Measurements from ENCODE around the gene ZFYVE16. TPM values are rescaled to one million over a fixed set of nuclear protein-coding genes. Genes with fewer than 3 reads are reported as not detected.

The ZFYVE16 gene
- total RNA-seq, 4 donors from 2014 or later = 31.8 to 64.7 (median 45.2) TPM

DNA sequence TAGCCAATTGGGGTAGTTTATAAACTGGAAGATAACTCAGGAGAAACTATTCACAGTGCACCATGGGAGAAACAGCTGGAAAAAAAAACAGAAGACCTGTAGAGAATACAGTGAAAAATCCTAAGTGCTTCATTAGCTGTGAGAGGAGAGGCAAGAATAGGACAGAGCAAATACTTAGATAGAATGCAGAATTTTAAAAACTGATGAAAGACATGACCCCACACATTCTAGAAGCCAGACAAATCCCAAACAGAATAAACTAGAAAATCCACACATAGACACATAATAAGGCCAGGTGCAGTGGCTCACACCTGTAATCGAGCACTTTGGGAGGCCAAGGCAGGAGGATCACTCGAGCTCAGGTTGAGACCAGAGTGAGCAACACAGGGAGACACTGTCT is 72.5 kb downstream of the ZFYVE16 start:
- TF ChIP-seq, protein P1, sequence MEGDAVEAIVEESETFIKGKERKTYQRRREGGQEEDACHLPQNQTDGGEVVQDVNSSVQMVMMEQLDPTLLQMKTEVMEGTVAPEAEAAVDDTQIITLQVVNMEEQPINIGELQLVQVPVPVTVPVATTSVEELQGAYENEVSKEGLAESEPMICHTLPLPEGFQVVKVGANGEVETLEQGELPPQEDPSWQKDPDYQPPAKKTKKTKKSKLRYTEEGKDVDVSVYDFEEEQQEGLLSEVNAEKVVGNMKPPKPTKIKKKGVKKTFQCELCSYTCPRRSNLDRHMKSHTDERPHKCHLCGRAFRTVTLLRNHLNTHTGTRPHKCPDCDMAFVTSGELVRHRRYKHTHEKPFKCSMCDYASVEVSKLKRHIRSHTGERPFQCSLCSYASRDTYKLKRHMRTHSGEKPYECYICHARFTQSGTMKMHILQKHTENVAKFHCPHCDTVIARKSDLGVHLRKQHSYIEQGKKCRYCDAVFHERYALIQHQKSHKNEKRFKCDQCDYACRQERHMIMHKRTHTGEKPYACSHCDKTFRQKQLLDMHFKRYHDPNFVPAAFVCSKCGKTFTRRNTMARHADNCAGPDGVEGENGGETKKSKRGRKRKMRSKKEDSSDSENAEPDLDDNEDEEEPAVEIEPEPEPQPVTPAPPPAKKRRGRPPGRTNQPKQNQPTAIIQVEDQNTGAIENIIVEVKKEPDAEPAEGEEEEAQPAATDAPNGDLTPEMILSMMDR (IDR thresholded peaks at IDR 0.05) = no peak
- TF ChIP-seq POLR2A (IDR thresholded peaks at IDR 0.05) = no peak
- H3K27me3 ChIP-seq = no peaks in the 10 kb centered on the region
- WGBS, 2 donors = 93 to 100% methylated on average over 2 of the region's 2 CpGs
- no peaks in the 10 kb centered on the region for H3K9me3 ChIP-seq
- H3K27ac ChIP-seq = no peak overlapping the region
- H3K4me1 ChIP-seq = no peaks in the 10 kb centered on the region
- intact Hi-C loops (cut with DNase I) = no loop called here
- H3K36me3 ChIP-seq = peaks cover 0 to 6% of the 10 kb centered on the region in 2 donors
- no peak overlapping the region for H3K4me3 ChIP-seq (replicated peaks in 1 of 3)
- DNase-seq = no peak

DNA sequence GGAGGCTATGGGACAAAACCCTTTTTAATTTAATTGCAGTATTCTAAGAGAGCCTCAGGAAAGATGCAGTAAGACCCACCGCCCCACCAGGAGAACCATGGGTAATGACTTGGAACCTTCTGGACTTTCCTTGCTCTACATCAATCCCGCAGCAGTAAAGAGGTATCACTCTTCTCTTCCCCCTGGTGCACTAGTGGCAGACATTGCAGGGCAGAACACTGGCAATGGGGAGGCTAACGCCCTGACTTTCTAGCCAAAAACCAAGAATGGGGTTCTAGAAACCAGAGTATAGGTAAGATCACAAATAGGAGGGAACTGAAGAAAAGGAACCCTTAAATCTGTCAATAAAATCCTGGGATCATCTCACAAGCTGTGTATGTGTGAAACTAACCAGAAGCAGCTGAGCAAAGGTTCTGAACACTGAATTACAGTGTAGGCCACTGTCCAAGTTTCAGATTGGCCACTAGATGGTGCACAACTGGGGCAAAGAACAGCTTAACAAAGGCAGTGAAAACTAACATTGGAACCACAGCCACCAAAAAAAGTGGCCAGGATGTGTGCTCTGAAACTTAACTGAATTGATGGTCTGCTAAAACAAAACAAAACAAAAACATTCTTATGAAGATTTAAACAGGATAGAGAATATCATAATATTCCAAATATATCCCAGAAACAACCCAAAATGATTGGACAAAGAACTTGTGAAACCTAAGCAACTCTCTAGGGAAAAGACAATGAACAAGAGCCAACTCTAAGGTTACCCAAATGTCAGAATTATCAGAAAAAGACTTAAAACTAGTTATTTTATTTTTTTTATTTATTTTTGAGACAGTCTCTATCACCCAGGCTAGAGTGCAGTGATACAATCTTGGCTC is 73.4 kb downstream of the ZFYVE16 start:
- Histone ChIP-seq H3K9me3 (no peaks in the 10 kb centered on the region), H3K27ac (no peak overlapping the region), H3K36me3 (no peaks in the 10 kb centered on the region), H3K4me1 (no peaks in the 10 kb centered on the region), H3K4me3 (replicated peaks in 1 of 3) (no peak overlapping the region), H3K27me3 (no peaks in the 10 kb centered on the region)
- intact Hi-C loops (cut with DNase I) = no loop called here
- TF ChIP-seq POLR2A (IDR thresholded peaks at IDR 0.05) = no peak
- TF ChIP-seq, protein P1 (IDR thresholded peaks at IDR 0.05) = peak in 5 of 6 experiments; percentile 35 to 62 (median 50)
- DNase-seq = peak; percentile 19 to 42
- 93% methylated on average over 3 of the region's 3 CpGs for WGBS, 2 donors

DNA sequence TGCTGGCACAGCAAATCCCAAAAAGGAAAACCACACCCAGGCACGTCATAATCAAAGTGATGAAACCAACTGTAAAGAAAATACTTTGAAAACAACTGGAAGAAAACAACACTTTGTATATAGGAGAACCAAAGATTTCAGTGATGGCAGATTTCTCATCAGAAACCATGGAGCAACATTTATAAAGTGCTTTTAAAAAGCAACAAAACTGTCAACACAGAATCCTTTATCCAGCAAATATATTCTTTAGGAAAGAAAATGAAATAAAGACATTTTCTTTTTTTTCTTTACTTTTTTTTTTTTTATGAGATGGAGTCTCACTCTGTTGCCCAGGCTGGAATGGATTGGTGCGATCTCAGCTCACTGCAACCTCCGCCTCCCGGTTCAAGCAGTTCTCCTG is 74.7 kb downstream of the ZFYVE16 start:
- TF ChIP-seq, protein P1 (IDR thresholded peaks at IDR 0.05) = no peak
- no peak for TF ChIP-seq POLR2A (IDR thresholded peaks at IDR 0.05)
- DNase-seq = no peak
- no peaks in the 10 kb centered on the region for H3K9me3 ChIP-seq
- no peaks in the 10 kb centered on the region for H3K36me3 ChIP-seq
- H3K4me3 ChIP-seq (replicated peaks in 1 of 3) = no peak overlapping the region
- H3K27me3 ChIP-seq = no peaks in the 10 kb centered on the region
- intact Hi-C loops (cut with DNase I) = no loop called here
- 71 to 87% methylated on average over 4 of the region's 4 CpGs for WGBS, 2 donors
- H3K27ac ChIP-seq = no peak overlapping the region
- H3K4me1 ChIP-seq = peaks cover 0 to 8% of the 10 kb centered on the region in 2 donors

DNA sequence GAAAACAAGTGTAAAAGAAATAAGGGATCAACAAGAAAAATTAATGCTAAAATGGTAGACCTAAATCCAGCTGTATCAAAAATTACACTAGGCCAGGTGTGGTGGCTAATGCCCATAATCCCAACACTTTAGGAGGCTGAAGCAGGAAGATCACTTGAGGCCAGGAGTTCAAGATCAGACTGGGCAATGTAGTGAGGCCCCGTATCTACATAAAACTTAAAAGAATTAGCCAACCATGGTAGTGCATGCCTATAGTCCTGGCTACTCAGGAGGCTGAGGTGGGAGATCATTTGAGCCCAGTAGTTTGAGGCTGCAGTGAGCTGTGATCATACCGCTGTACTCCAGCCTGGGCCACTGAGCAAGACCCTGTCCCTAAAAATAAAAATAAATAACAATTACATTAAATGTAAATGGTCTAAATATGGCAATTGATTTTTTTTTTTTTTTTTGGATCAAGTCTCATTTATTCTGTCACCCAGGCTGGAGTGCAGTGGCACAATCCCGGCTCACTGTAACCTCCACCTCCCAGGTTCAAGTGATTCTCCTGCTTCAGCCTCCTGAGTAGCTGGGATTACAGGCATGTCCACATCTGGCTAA is 75.9 kb downstream of the ZFYVE16 start:
- Histone ChIP-seq H3K4me3 (replicated peaks in 1 of 3) (no peak overlapping the region), H3K27me3 (no peaks in the 10 kb centered on the region), H3K27ac (no peak overlapping the region), H3K9me3 (no peaks in the 10 kb centered on the region), H3K4me1 (peaks cover 0 to 9% of the 10 kb centered on the region in 2 donors), H3K36me3 (no peaks in the 10 kb centered on the region)
- no peak for DNase-seq
- 95 to 99% methylated on average over 3 of the region's 3 CpGs for WGBS, 2 donors
- TF ChIP-seq, protein P1 (IDR thresholded peaks at IDR 0.05) = no peak
- no peak for TF ChIP-seq POLR2A (IDR thresholded peaks at IDR 0.05)
- intact Hi-C loops (cut with DNase I) = no loop called here

DNA sequence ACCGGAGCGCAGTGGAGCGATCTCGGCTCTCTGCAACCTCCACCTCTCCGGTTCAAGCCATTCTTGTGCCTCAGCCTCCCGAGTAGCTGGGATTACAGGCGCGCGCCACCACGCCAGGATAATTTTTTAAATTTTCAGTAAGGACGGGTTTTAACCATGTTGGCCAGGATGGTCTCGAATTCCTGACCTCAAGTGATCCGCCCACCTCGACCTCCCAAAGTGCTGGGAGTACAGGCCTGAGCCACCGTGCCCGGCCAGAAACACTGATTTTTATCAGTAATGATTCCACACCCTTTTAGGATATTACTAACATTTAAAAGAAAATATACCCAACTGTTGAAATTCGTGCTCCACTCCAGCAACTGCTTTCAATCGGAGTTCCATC is 79.6 kb downstream of the ZFYVE16 start:
- no peaks in the 10 kb centered on the region for H3K9me3 ChIP-seq
- intact Hi-C loops (cut with DNase I) = loop anchor here (5.0 kb wide), 1 partner anchor 80 kb away; the partner anchor contains the start of gene ZFYVE16
- no peaks in the 10 kb centered on the region for H3K27me3 ChIP-seq
- H3K4me1 ChIP-seq = peaks cover 0 to 12% of the 10 kb centered on the region in 2 donors
- peak overlapping the region; percentile 42 to 67 (median 57) for H3K4me3 ChIP-seq (replicated peaks in 1 of 3)
- WGBS, 2 donors = 63% methylated on average over 18 of the region's 18 CpGs
- no peak for TF ChIP-seq POLR2A (IDR thresholded peaks at IDR 0.05)
- TF ChIP-seq, protein P1 (IDR thresholded peaks at IDR 0.05) = no peak
- no peak for DNase-seq
- H3K27ac ChIP-seq = peak overlapping the region; percentile 63 to 89 (median 78)
- H3K36me3 ChIP-seq = no peaks in the 10 kb centered on the region

All from thyroid gland (tissue), 4 donors.